OCI-LY7 (cell line): ENCODE measurements around the gene SLCO4A1.

Experiments used
- EZH2phosphoT487 ChIP-seq: fragments of 200-600 bp; sonication (generic); IDR thresholded peaks from 2 replicates; pipeline ENCODE4 v1.6.1; 2018; ENCODE audit warnings: low read depth, borderline replicate concordance, mild to moderate bottlenecking, mixed run types, antibody characterized with exemption, low read length, moderate library complexity, mixed read lengths
- TF ChIP-seq, protein P1 (sequence below): fragments of 200-600 bp; sonication (generic); conservative IDR thresholded peaks from 2 replicates; pipeline ENCODE4 v1.5.1; 2014; ENCODE audit warnings: mild to moderate bottlenecking, antibody characterized with exemption, low read length, moderate library complexity, mixed read lengths

DNA sequence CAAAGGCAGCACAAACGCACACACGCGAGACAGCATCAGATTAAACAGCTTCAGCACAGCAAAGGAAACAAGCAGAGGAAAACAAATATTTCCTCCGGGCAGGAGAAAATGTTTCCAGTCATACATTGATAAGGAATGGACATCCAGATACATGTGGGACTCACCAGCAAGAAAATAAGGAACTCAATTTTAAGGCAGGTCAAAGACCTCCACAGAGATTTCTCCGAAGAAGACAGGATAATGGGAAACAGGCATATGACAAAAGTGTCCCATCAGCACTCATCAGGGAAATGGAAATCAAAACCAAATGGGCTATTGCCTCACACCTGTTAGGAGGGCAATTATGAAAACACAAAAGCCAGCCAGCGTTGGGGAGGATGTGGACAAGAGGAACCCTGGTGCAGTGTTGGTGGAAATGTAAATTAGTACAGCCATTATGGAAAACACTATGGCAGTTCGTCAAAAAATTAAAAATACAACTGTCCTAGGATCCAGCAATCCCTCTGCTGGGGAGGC lies 9.7 kb upstream of the SLCO4A1 start:
- no peak for TF ChIP-seq EZH2phosphoT487
- TF ChIP-seq, protein P1, sequence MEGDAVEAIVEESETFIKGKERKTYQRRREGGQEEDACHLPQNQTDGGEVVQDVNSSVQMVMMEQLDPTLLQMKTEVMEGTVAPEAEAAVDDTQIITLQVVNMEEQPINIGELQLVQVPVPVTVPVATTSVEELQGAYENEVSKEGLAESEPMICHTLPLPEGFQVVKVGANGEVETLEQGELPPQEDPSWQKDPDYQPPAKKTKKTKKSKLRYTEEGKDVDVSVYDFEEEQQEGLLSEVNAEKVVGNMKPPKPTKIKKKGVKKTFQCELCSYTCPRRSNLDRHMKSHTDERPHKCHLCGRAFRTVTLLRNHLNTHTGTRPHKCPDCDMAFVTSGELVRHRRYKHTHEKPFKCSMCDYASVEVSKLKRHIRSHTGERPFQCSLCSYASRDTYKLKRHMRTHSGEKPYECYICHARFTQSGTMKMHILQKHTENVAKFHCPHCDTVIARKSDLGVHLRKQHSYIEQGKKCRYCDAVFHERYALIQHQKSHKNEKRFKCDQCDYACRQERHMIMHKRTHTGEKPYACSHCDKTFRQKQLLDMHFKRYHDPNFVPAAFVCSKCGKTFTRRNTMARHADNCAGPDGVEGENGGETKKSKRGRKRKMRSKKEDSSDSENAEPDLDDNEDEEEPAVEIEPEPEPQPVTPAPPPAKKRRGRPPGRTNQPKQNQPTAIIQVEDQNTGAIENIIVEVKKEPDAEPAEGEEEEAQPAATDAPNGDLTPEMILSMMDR: no peak
